Endodermal cell (in vitro differentiated cells): Measurements from ENCODE around the gene NNMT. TPM values are rescaled to one million over a fixed set of nuclear protein-coding genes. Genes with fewer than 3 reads are reported as not detected.

Experiments used
- DNase-seq: peaks from one replicate; pipeline ENCODE4 v3.0.0-alpha.2; 2017
- H3K27ac ChIP-seq: 2 replicates; pipeline ENCODE4 v1.5.1; 2013; ENCODE audit warnings: mild to moderate bottlenecking, low read depth, low read length, moderate library complexity
- H3K27me3 ChIP-seq: 2 replicates; pipeline ENCODE4 v1.6.1; 2013; ENCODE audit warnings: mild to moderate bottlenecking, low read length, moderate library complexity; ENCODE audit not compliant: insufficient read depth, control insufficient read depth, poor library complexity, severe bottlenecking
- H3K36me3 ChIP-seq: 2 replicates; pipeline ENCODE4 v1.7.0; 2013; ENCODE audit warnings: mild to moderate bottlenecking, low read length, moderate library complexity; ENCODE audit not compliant: control insufficient read depth, insufficient read depth
- H3K4me1 ChIP-seq: one replicate; pipeline ENCODE4 v1.7.0; 2013; ENCODE audit warnings: low read length; ENCODE audit not compliant: control insufficient read depth, insufficient read depth
- H3K4me3 ChIP-seq: 2 replicates; pipeline ENCODE4 v1.5.1; 2013; ENCODE audit warnings: mild to moderate bottlenecking, low read length, moderate library complexity
- H3K9ac ChIP-seq: 2 replicates; pipeline ENCODE4 v1.6.1; 2013; ENCODE audit warnings: mild to moderate bottlenecking, low read length, moderate library complexity; ENCODE audit not compliant: poor library complexity, severe bottlenecking; ENCODE audit errors: extremely low read depth
- H3K9me3 ChIP-seq: 2 replicates; pipeline ENCODE4 v1.6.1; 2013; ENCODE audit warnings: mild to moderate bottlenecking, low read length, moderate library complexity; ENCODE audit not compliant: control insufficient read depth
- H3K27ac Mint-ChIP-seq: 2 replicates; pipeline ENCODE4 v1.8.0; 2020; ENCODE audit warnings: mixed read lengths
- H3K27me3 Mint-ChIP-seq: 2 replicates; pipeline ENCODE4 v1.8.0; 2021; ENCODE audit warnings: mild to moderate bottlenecking, mixed read lengths; ENCODE audit not compliant: insufficient read depth
- H3K36me3 Mint-ChIP-seq: 2 replicates; pipeline ENCODE4 v1.8.0; 2020; ENCODE audit warnings: low read depth, mixed read lengths
- H3K4me1 Mint-ChIP-seq: 2 replicates; pipeline ENCODE4 v1.8.0; 2020; ENCODE audit warnings: mixed read lengths
- H3K4me3 Mint-ChIP-seq: 2 replicates; pipeline ENCODE4 v1.8.0; 2020; ENCODE audit warnings: mild to moderate bottlenecking, moderate library complexity, mixed read lengths
- H3K9me3 Mint-ChIP-seq: 2 replicates; pipeline ENCODE4 v1.8.0; 2020; ENCODE audit warnings: mild to moderate bottlenecking, mixed read lengths
- CTCF ChIP-seq: fragments of 200-600 bp; sonication (generic); conservative IDR thresholded peaks from 2 replicates; pipeline ENCODE4 v1.5.0; 2021; ENCODE audit warnings: antibody characterized with exemption, mild to moderate bottlenecking
- WGBS, 2 experiments: methylation state at CpG; one replicate each; pipeline versions ENCODE4 v1.1.5 to v1.1.7; 2013; ENCODE audit warnings: missing lambda C conversion rate in 2 of 2, mixed read lengths in 1 of 2; ENCODE audit not compliant: insufficient coverage in 1 of 2, insufficient read length in 1 of 2; 5-methylcytosine and 5-hydroxymethylcytosine counted together
- total RNA-seq, 2 donors: library from RNA; stranded (reverse); fragmentation: NEBNext Ultra II Directional in 1 of 2; extraction: Animal tissue kit (Norgen Biotek cat#: 25700) in 1 of 2; gene quantifications; 2 replicates in 1 of 2; 3 replicates in 1 of 2; pipeline ENCODE4 v1.2.1, GENCODE V29; 2021

Gene NNMT
- total RNA-seq, 2 donors from 2014 or later: not detected

- Histone ChIP-seq H3K27me3 (no peaks in the 10 kb centered on the region), H3K4me3 (no peak overlapping the region), H3K9ac (no peak overlapping the region), H3K9me3 (no peaks in the 10 kb centered on the region), H3K36me3 (no peaks in the 10 kb centered on the region), H3K4me1 (no peaks in the 10 kb centered on the region), H3K27ac (no peak overlapping the region)
- no peaks in the 10 kb centered on the region for H3K9me3 Mint-ChIP-seq
- H3K36me3 Mint-ChIP-seq: no peaks in the 10 kb centered on the region
- peaks cover 2% of the 10 kb centered on the region for H3K27me3 Mint-ChIP-seq
- WGBS, 2 experiments: 90 to 100% methylated on average over 1 to 3 of the region's 3 CpGs
- no peak overlapping the region for H3K4me3 Mint-ChIP-seq
- peaks cover 2% of the 10 kb centered on the region for H3K4me1 Mint-ChIP-seq
- no peak for DNase-seq
- TF ChIP-seq CTCF: no peak
- H3K27ac Mint-ChIP-seq: no peak overlapping the region
Measured at GRCh38 chr11:114282488-114282887, 13.7 kb upstream of the NNMT start.

GRCh38 chr11:114283422-114283821 lies 12.8 kb upstream of the NNMT start:
- Mint-ChIP-seq H3K9me3 (no peaks in the 10 kb centered on the region), H3K27me3 (peaks cover 2% of the 10 kb centered on the region), H3K4me1 (peaks cover 2% of the 10 kb centered on the region), H3K36me3 (no peaks in the 10 kb centered on the region), H3K4me3 (no peak overlapping the region), H3K27ac (no peak overlapping the region)
- Histone ChIP-seq H3K27ac (no peak overlapping the region), H3K9me3 (no peaks in the 10 kb centered on the region), H3K4me3 (no peak overlapping the region), H3K27me3 (no peaks in the 10 kb centered on the region), H3K36me3 (no peaks in the 10 kb centered on the region), H3K9ac (no peak overlapping the region), H3K4me1 (no peaks in the 10 kb centered on the region)
- TF ChIP-seq CTCF: no peak
- DNase-seq: no peak
- 86 to 89% methylated on average over 3 of the region's 3 CpGs for WGBS, 2 experiments

- H3K9ac ChIP-seq: no peak overlapping the region
- Mint-ChIP-seq H3K27ac (no peak overlapping the region), H3K27me3 (no peaks in the 10 kb centered on the region), H3K4me3 (no peak overlapping the region), H3K9me3 (no peaks in the 10 kb centered on the region), H3K36me3 (no peaks in the 10 kb centered on the region), H3K4me1 (peaks cover 2% of the 10 kb centered on the region)
- no peaks in the 10 kb centered on the region for H3K36me3 ChIP-seq
- H3K9me3 ChIP-seq: no peaks in the 10 kb centered on the region
- no peak overlapping the region for H3K4me3 ChIP-seq
- no peak for TF ChIP-seq CTCF
- H3K27ac ChIP-seq: no peak overlapping the region
- no peaks in the 10 kb centered on the region for H3K27me3 ChIP-seq
- DNase-seq: no peak
- H3K4me1 ChIP-seq: no peaks in the 10 kb centered on the region
- WGBS, 2 experiments: 96 to 100% methylated on average over 1 to 2 of the region's 2 CpGs
Measured at GRCh38 chr11:114284021-114284420, 12.2 kb upstream of the NNMT start.
